H1 (cell line): ENCODE data around the gene CDS2. TPM values are rescaled to one million over a fixed set of nuclear protein-coding genes. Genes with fewer than 3 reads are reported as not detected.

Source experiments
- CTCF ChIA-PET: fragments of 300-600 bp; sonication (Branson Sonifier 250); formaldehyde crosslinking; loops from one replicate; lab custom pipeline; 2021; ENCODE audit not compliant: partially characterized antibody; lab: Charles Lee
- POLR2A ChIA-PET: fragments of 300-600 bp; sonication (Branson Sonifier 250); formaldehyde crosslinking; loops from one replicate; lab custom pipeline; 2021; ENCODE audit warnings: inconsistent platforms; ENCODE audit not compliant: partially characterized antibody; lab: Charles Lee
- DNase-seq, 2 experiments: peaks; one replicate each; pipeline versions ENCODE4 v3.0.0 to v3.0.0-alpha.2; 2010 to 2022; ENCODE audit warnings: low spot score in 2 of 2, low read depth in 1 of 2, mixed read lengths in 1 of 2
- FAIRE-seq: peaks from 2 replicates; lab custom pipeline; 2011; peaks lifted over from hg19 to GRCh38; lab: Jason Lieb, UNC
- H2AFZ ChIP-seq: 2 replicates; pipeline ENCODE4 v1.8.1; 2012; ENCODE audit warnings: low read length, inconsistent platforms
- H2AK5ac ChIP-seq: 2 replicates; pipeline ENCODE4 v1.6.1; 2013; ENCODE audit warnings: low read depth, low read length
- H2BK120ac ChIP-seq: replicated peaks from 2 replicates; pipeline ENCODE3; 2013; ENCODE audit warnings: low read depth, low read length, inconsistent platforms
- H2BK12ac ChIP-seq: 2 replicates; pipeline ENCODE4 v1.6.1; 2013; ENCODE audit warnings: low read depth, low read length
- H2BK15ac ChIP-seq: 2 replicates; pipeline ENCODE4 v1.6.1; 2013; ENCODE audit warnings: low read length
- H2BK20ac ChIP-seq: 2 replicates; pipeline ENCODE4 v1.6.1; 2013; ENCODE audit warnings: low read length
- H2BK5ac ChIP-seq: 2 replicates; pipeline ENCODE4 v1.6.1; 2013; ENCODE audit warnings: low read depth, low read length
- H3K14ac ChIP-seq: 2 replicates; pipeline ENCODE4 v1.6.1; 2013; ENCODE audit warnings: inconsistent platforms; ENCODE audit not compliant: insufficient read length
- H3K18ac ChIP-seq: 2 replicates; pipeline ENCODE4 v1.6.1; 2013; ENCODE audit warnings: low read length; ENCODE audit errors: extremely low read depth
- H3K23ac ChIP-seq: 2 replicates; pipeline ENCODE4 v1.6.1; 2013; ENCODE audit warnings: inconsistent platforms; ENCODE audit not compliant: insufficient read length
- H3K23me2 ChIP-seq: 2 replicates; pipeline ENCODE4 v1.6.1; 2013; ENCODE audit warnings: low read depth, low read length
- H3K27ac ChIP-seq: 2 replicates; pipeline ENCODE4 v1.6.1; 2011; ENCODE audit warnings: low read depth, low read length, inconsistent platforms
- H3K27me3 ChIP-seq, 4 experiments: replicated peaks in 1 of 4; 1 replicate in 1 of 4; 2 replicates in 3 of 4; pipeline versions ENCODE4 v1.6.1 to v1.8.1; 2011 to 2013; ENCODE audit warnings: low read length in 3 of 4, mild to moderate bottlenecking in 3 of 4, inconsistent platforms in 2 of 4, mixed read lengths in 2 of 4, moderate library complexity in 1 of 4; ENCODE audit not compliant: control insufficient read depth in 3 of 4, insufficient read depth in 3 of 4; ENCODE audit errors: extremely low read depth in 1 of 4
- H3K36me3 ChIP-seq, 4 experiments: 2 replicates each; pipeline versions ENCODE4 v1.6.1 to v1.8.1; 2011 to 2013; ENCODE audit warnings: mild to moderate bottlenecking in 4 of 4, low read length in 3 of 4, moderate library complexity in 2 of 4, control low read depth in 1 of 4, inconsistent platforms in 1 of 4; ENCODE audit not compliant: insufficient read depth in 4 of 4, control insufficient read depth in 2 of 4
- H3K4ac ChIP-seq: replicated peaks from 2 replicates; pipeline ENCODE3; 2013; ENCODE audit warnings: low read length, low read depth, mixed read lengths, inconsistent platforms; ENCODE audit not compliant: insufficient read length
- H3K4me1 ChIP-seq, 4 experiments: replicated peaks in 1 of 4; 1 replicate in 1 of 4; 2 replicates in 3 of 4; pipeline versions ENCODE4 v1.6.1 to v1.8.1; 2011 to 2013; ENCODE audit warnings: low read length in 3 of 4, inconsistent platforms in 2 of 4, mixed read lengths in 1 of 4; ENCODE audit not compliant: insufficient read depth in 4 of 4, control insufficient read depth in 3 of 4
- H3K4me2 ChIP-seq, 2 experiments: 2 replicates each; pipeline versions ENCODE4 v1.6.1 to v1.8.1; 2011 to 2013; ENCODE audit warnings: low read depth in 2 of 2, low read length in 2 of 2, control low read depth in 1 of 2, inconsistent platforms in 1 of 2, mild to moderate bottlenecking in 1 of 2; ENCODE audit not compliant: insufficient read depth in 1 of 2
- H3K4me3 ChIP-seq, 4 experiments: fragments of 200-600, 300-600 bp in 1 of 4; sonication (generic), shearing (Covaris generic), sonication (Bioruptor Twin) in 1 of 4; 2 replicates each; pipeline versions ENCODE4 v1.5.1 to v1.8.1; 2011 to 2016; ENCODE audit warnings: low read length in 4 of 4, low read depth in 3 of 4, control low read depth in 2 of 4, inconsistent platforms in 2 of 4, mild to moderate bottlenecking in 2 of 4, mixed read lengths in 1 of 4, moderate library complexity in 1 of 4; ENCODE audit not compliant: insufficient read depth in 2 of 4; ENCODE audit errors: extremely low read depth in 1 of 4
- H3K56ac ChIP-seq: replicated peaks from 2 replicates; pipeline ENCODE3; 2013; ENCODE audit warnings: low read depth, mild to moderate bottlenecking, mixed read lengths, low read length, inconsistent platforms; ENCODE audit not compliant: insufficient read length
- H3K79me1 ChIP-seq: 2 replicates; pipeline ENCODE4 v1.6.1; 2013; ENCODE audit warnings: low read depth, low read length, control low read depth
- H3K79me2 ChIP-seq, 2 experiments: 2 replicates each; pipeline versions ENCODE4 v1.6.1 to v1.8.1; 2012 to 2013; ENCODE audit warnings: low read length in 2 of 2, mild to moderate bottlenecking in 2 of 2, inconsistent platforms in 1 of 2; ENCODE audit not compliant: insufficient read depth in 2 of 2, control insufficient read depth in 1 of 2
- H3K9ac ChIP-seq, 4 experiments: replicated peaks in 1 of 4; 1 replicate in 1 of 4; 2 replicates in 3 of 4; pipeline versions ENCODE4 v1.6.1 to v1.8.1; 2011 to 2013; ENCODE audit warnings: low read depth in 3 of 4, low read length in 3 of 4, control low read depth in 2 of 4, mild to moderate bottlenecking in 2 of 4, moderate library complexity in 2 of 4, inconsistent platforms in 1 of 4; ENCODE audit errors: extremely low read depth in 1 of 4
- H3K9me3 ChIP-seq, 2 experiments: 2 replicates each; pipeline versions ENCODE4 v1.6.1 to v1.8.1; 2012 to 2013; ENCODE audit warnings: mild to moderate bottlenecking in 2 of 2, moderate library complexity in 2 of 2, control low read depth in 1 of 2, inconsistent platforms in 1 of 2, low read depth in 1 of 2, low read length in 1 of 2, mixed read lengths in 1 of 2; ENCODE audit not compliant: insufficient read depth in 2 of 2
- H4K20me1 ChIP-seq, 2 experiments: replicated peaks in 1 of 2; 2 replicates each; pipeline versions ENCODE3 to v1.8.1; 2011 to 2013; ENCODE audit warnings: inconsistent platforms in 2 of 2, low read length in 2 of 2, mild to moderate bottlenecking in 1 of 2; ENCODE audit not compliant: insufficient read depth in 2 of 2, control insufficient read depth in 1 of 2
- H4K5ac ChIP-seq: 2 replicates; pipeline ENCODE4 v1.6.1; 2013; ENCODE audit warnings: low read length, low read depth, mixed read lengths, inconsistent platforms; ENCODE audit not compliant: insufficient read length
- H4K8ac ChIP-seq: 2 replicates; pipeline ENCODE4 v1.8.0; 2013; ENCODE audit warnings: mild to moderate bottlenecking, moderate library complexity, low read length, inconsistent platforms; ENCODE audit not compliant: insufficient read depth; ENCODE audit errors: extremely low read depth
- H4K91ac ChIP-seq: replicated peaks from 2 replicates; pipeline ENCODE3; 2013; ENCODE audit warnings: low read length, mixed read lengths, inconsistent platforms; ENCODE audit not compliant: insufficient read length
- CEBPB ChIP-seq: IDR thresholded peaks from 2 replicates; pipeline ENCODE4 v1.6.1; 2012; ENCODE audit warnings: low read depth, low read length
- POLR2A ChIP-seq, 2 experiments: IDR thresholded peaks; 1 replicate in 1 of 2; 2 replicates in 1 of 2; pipeline ENCODE4 v1.6.1; 2011; ENCODE audit warnings: low read depth in 2 of 2, low read length in 2 of 2, mild to moderate bottlenecking in 2 of 2; ENCODE audit errors: control extremely low read depth in 1 of 2
- SP1 ChIP-seq: IDR thresholded peaks from 2 replicates; pipeline ENCODE4 v1.6.1; 2011; ENCODE audit warnings: low read depth, low read length
- ZNF274 ChIP-seq: IDR thresholded peaks from 2 replicates; pipeline ENCODE4 v1.7.0; 2012; ENCODE audit warnings: low read length, borderline replicate concordance; ENCODE audit errors: extremely low read depth
- WGBS, 2 experiments: shearing (Covaris generic) in 1 of 2; methylation state at CpG; one replicate each; pipeline versions ENCODE4 v1.1.6 to v1.1.7; 2013 to 2015; ENCODE audit warnings: low lambda C conversion rate in 2 of 2, mixed read lengths in 2 of 2, inconsistent platforms in 1 of 2, low coverage in 1 of 2, missing lambda C conversion rate in 1 of 2; ENCODE audit not compliant: insufficient replicate concordance in 2 of 2, insufficient coverage in 1 of 2, insufficient read length in 1 of 2; ENCODE audit errors: extremely low coverage in 1 of 2, missing lambda C conversion rate in 1 of 2; 5-methylcytosine and 5-hydroxymethylcytosine counted together
- polyA plus RNA-seq, 7 experiments: library from polyadenylated mRNA; depleted of rRNA in 3 of 7; stranded (reverse) in 5 of 7; unstranded in 2 of 7; fragments of >200 nt in 5 of 7; fragments of 200-250 nt in 2 of 7; gene quantifications; 1 replicate in 5 of 7; 2 replicates in 1 of 7; 4 replicates in 1 of 7; pipeline versions ENCODE4 v1.2.1 to v1.2.3, GENCODE V29; 2011 to 2013; ENCODE audit warnings: missing spikeins in 2 of 7, mixed read lengths in 2 of 7
- total RNA-seq: library from RNA; stranded (reverse); fragmentation: NEBNext Ultra II Directional; extraction: Animal tissue kit (Norgen Biotek cat#: 25700); gene quantifications from 2 replicates; pipeline ENCODE4 v1.2.1, GENCODE V29; 2021

The CDS2 gene
- total and polyA plus RNA-seq, 2 of the 8 experiments (the other 6 are each of a cell fraction or from before 2014, with no cell fraction given) = 54.0 to 56.2 TPM

DNA sequence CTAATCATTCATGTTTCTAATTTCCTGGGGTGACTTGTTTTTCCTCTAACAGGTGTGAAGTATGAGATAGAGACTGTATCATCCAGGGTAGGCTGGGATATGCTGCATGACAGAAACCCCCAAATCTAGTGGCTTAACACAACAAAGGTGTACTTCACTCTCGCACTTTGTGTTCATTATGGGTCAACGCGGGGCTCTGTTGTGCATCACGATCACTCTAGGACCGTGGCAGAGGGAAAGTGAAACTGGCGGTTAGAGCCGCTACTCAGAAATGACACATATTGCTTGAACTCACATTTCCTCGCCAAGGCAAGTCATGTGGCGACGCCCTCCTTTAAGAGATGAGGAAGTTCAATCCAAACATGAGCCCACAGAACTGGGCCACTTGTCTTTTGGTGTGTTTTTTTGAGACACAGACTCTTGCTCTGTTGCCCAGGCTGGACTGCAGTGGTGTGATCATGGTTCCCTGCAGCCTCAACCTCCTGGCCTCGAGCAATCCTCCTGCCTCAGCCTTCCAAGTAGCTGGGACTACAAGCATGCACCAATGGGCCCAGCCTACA is 48.3 kb upstream of the CDS2 start:
- Histone ChIP-seq H2BK15ac (no peak overlapping the region), H3K9ac (no peak overlapping the region; a peak in 1 of 7 replicates), H2BK20ac (no peak overlapping the region), H3K4ac (no peak overlapping the region), H3K27ac (no peak overlapping the region), H3K23ac (no peak overlapping the region), H3K4me3 (no peak overlapping the region), H2BK120ac (no peak overlapping the region), H3K79me2 (no peaks in the 10 kb centered on the region), H4K8ac (no peak overlapping the region), H3K27me3 (no peaks in the 10 kb centered on the region), H2AK5ac (no peak overlapping the region), H3K56ac (no peak overlapping the region), H2BK12ac (no peak overlapping the region), H2BK5ac (no peak overlapping the region), H3K14ac (no peak overlapping the region), H3K4me2 (no peak overlapping the region), H3K9me3 (no peaks in the 10 kb centered on the region), H2AFZ (no peak overlapping the region), H4K91ac (no peak overlapping the region), H3K36me3 (no peaks in the 10 kb centered on the region), H4K5ac (no peak overlapping the region), H3K79me1 (no peaks in the 10 kb centered on the region), H4K20me1 (no peaks in the 10 kb centered on the region), H3K4me1 (peaks cover 0 to 4% (median 2%) of the 10 kb centered on the region in 4 experiments; a peak in 4 of 7 replicates), H3K23me2 (no peaks in the 10 kb centered on the region), H3K18ac (no peak overlapping the region)
- DNase-seq (no peak), FAIRE-seq (no peak)
- WGBS, 2 experiments = 81% methylated on average over 11 of the region's 11 CpGs; no CpG with 5 or more reads in 1 of the 2 experiments
- POLR2A ChIA-PET = no interaction called here
- no peak for TF ChIP-seq POLR2A (IDR thresholded peaks at IDR 0.05; ENCODE audit: control extremely low read depth in 1 of 2, low read depth in 2 of 2, low read length in 2 of 2)
- no peak for TF ChIP-seq CEBPB
- no peak for TF ChIP-seq SP1
- no peak for TF ChIP-seq ZNF274
- CTCF ChIA-PET = interaction anchor here (2.0 kb wide), 1 partner anchor 338 kb away, joined by 5 read pairs; no protein-coding TSS in a partner anchor
